SK-N-SH (cell line): ENCODE data around the gene PROKR1.

ENCODE experiments used
- EP300 ChIP-seq, 2 experiments: IDR thresholded peaks; 2 replicates each; pipeline versions ENCODE4 v1.4.0 to v1.6.1; 2012; ENCODE audit warnings: borderline replicate concordance in 1 of 2, low read depth in 1 of 2, low read length in 1 of 2
- EZH2phosphoT487 ChIP-seq: fragments of 200-600 bp; sonication (generic); IDR thresholded peaks from 2 replicates; pipeline ENCODE4 v1.6.1; 2017; ENCODE audit warnings: low read depth, mixed run types, mild to moderate bottlenecking, antibody characterized with exemption, moderate library complexity, borderline replicate concordance
- JUND ChIP-seq: IDR thresholded peaks from 2 replicates; pipeline ENCODE4 v1.4.0; 2012
- TAF1 ChIP-seq: IDR thresholded peaks from 2 replicates; pipeline ENCODE4 v1.6.1; 2012; ENCODE audit warnings: low read depth, mild to moderate bottlenecking, low read length, moderate library complexity, borderline replicate concordance
- TCF12 ChIP-seq: IDR thresholded peaks from 2 replicates; pipeline ENCODE4 v1.4.0; 2012
- YY1 ChIP-seq: IDR thresholded peaks from 2 replicates; pipeline ENCODE4 v1.4.0; 2012; ENCODE audit warnings: low read depth, mild to moderate bottlenecking
- TF ChIP-seq, protein P1 (sequence below): fragments of 200-600 bp; sonication (generic); IDR thresholded peaks from 2 replicates; pipeline ENCODE4 v1.6.1; 2017; ENCODE audit warnings: antibody characterized with exemption, mild to moderate bottlenecking, moderate library complexity
- TF ChIP-seq, protein P2 (sequence below): fragments of 150-350 bp; IDR thresholded peaks from 2 replicates; pipeline ENCODE4 v1.6.1; 2017; ENCODE audit warnings: antibody characterized with exemption, low read length, low read depth, borderline replicate concordance
- TF ChIP-seq, protein P3 (sequence below): IDR thresholded peaks from 2 replicates; pipeline ENCODE4 v1.6.1; 2012; ENCODE audit warnings: mild to moderate bottlenecking, low read depth, low read length, moderate library complexity

DNA sequence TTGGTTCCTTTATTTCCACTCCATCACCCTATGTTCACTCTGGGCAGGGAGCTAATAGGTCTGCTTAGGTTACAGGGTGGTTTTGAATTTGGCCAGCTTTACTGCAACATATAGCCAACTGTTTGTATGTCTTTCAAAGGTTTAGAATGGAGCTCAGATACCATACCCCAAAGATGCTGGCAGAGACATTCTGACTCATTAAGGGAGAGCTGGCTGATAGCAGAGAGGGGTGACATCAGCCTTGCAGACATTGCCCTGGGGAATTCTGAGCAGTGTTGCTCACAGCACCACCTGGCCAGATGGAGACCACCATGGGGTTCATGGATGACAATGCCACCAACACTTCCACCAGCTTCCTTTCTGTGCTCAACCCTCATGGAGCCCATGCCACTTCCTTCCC lies 2.1 kb downstream of the PROKR1 start:
- TF ChIP-seq, protein P1, sequence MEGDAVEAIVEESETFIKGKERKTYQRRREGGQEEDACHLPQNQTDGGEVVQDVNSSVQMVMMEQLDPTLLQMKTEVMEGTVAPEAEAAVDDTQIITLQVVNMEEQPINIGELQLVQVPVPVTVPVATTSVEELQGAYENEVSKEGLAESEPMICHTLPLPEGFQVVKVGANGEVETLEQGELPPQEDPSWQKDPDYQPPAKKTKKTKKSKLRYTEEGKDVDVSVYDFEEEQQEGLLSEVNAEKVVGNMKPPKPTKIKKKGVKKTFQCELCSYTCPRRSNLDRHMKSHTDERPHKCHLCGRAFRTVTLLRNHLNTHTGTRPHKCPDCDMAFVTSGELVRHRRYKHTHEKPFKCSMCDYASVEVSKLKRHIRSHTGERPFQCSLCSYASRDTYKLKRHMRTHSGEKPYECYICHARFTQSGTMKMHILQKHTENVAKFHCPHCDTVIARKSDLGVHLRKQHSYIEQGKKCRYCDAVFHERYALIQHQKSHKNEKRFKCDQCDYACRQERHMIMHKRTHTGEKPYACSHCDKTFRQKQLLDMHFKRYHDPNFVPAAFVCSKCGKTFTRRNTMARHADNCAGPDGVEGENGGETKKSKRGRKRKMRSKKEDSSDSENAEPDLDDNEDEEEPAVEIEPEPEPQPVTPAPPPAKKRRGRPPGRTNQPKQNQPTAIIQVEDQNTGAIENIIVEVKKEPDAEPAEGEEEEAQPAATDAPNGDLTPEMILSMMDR, result no peak
- no peak for TF ChIP-seq EP300 (IDR thresholded peaks at IDR 0.05; ENCODE audit: borderline replicate concordance in 1 of 2, low read depth in 1 of 2, low read length in 1 of 2)
- no peak for TF ChIP-seq EZH2phosphoT487
- TF ChIP-seq, protein P2, sequence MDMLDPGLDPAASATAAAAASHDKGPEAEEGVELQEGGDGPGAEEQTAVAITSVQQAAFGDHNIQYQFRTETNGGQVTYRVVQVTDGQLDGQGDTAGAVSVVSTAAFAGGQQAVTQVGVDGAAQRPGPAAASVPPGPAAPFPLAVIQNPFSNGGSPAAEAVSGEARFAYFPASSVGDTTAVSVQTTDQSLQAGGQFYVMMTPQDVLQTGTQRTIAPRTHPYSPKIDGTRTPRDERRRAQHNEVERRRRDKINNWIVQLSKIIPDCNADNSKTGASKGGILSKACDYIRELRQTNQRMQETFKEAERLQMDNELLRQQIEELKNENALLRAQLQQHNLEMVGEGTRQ, result no peak
- no peak for TF ChIP-seq TAF1
- TF ChIP-seq, protein P3, sequence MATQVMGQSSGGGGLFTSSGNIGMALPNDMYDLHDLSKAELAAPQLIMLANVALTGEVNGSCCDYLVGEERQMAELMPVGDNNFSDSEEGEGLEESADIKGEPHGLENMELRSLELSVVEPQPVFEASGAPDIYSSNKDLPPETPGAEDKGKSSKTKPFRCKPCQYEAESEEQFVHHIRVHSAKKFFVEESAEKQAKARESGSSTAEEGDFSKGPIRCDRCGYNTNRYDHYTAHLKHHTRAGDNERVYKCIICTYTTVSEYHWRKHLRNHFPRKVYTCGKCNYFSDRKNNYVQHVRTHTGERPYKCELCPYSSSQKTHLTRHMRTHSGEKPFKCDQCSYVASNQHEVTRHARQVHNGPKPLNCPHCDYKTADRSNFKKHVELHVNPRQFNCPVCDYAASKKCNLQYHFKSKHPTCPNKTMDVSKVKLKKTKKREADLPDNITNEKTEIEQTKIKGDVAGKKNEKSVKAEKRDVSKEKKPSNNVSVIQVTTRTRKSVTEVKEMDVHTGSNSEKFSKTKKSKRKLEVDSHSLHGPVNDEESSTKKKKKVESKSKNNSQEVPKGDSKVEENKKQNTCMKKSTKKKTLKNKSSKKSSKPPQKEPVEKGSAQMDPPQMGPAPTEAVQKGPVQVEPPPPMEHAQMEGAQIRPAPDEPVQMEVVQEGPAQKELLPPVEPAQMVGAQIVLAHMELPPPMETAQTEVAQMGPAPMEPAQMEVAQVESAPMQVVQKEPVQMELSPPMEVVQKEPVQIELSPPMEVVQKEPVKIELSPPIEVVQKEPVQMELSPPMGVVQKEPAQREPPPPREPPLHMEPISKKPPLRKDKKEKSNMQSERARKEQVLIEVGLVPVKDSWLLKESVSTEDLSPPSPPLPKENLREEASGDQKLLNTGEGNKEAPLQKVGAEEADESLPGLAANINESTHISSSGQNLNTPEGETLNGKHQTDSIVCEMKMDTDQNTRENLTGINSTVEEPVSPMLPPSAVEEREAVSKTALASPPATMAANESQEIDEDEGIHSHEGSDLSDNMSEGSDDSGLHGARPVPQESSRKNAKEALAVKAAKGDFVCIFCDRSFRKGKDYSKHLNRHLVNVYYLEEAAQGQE, result no peak
- no peak for TF ChIP-seq TCF12
- no peak for TF ChIP-seq JUND
- no peak for TF ChIP-seq YY1
